Measurements from ENCODE around the gene TRPM2. TPM values are rescaled to one million over a fixed set of nuclear protein-coding genes. Genes with fewer than 3 reads are reported as not detected.

Gene TRPM2
- total and polyA plus RNA-seq, 8 donors = 1.3 to 10.3 (median 2.4) TPM

- Histone ChIP-seq H3K36me3 (peaks cover 0 to 8% (median 0%) of the 10 kb centered on the region in 4 donors), H3K9me3 (no peaks in the 10 kb centered on the region), H3K27ac (no peak overlapping the region), H3K27me3 (no peaks in the 10 kb centered on the region), H3K4me3 (no peak overlapping the region), H3K4me1 (peaks cover 7 to 23% (median 18%) of the 10 kb centered on the region in 4 donors)
- intact Hi-C loops (cut with DNase I; ENCODE audit: low total_unique reads) = no loop called here
- WGBS, 5 donors = 72 to 88% (median 80%) methylated on average over 16 to 19 of the region's 19 CpGs
- TF ChIP-seq, protein P1, sequence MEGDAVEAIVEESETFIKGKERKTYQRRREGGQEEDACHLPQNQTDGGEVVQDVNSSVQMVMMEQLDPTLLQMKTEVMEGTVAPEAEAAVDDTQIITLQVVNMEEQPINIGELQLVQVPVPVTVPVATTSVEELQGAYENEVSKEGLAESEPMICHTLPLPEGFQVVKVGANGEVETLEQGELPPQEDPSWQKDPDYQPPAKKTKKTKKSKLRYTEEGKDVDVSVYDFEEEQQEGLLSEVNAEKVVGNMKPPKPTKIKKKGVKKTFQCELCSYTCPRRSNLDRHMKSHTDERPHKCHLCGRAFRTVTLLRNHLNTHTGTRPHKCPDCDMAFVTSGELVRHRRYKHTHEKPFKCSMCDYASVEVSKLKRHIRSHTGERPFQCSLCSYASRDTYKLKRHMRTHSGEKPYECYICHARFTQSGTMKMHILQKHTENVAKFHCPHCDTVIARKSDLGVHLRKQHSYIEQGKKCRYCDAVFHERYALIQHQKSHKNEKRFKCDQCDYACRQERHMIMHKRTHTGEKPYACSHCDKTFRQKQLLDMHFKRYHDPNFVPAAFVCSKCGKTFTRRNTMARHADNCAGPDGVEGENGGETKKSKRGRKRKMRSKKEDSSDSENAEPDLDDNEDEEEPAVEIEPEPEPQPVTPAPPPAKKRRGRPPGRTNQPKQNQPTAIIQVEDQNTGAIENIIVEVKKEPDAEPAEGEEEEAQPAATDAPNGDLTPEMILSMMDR (IDR thresholded peaks at IDR 0.05) = no peak
- no peak for DNase-seq
Observed at GRCh38 chr21:44442266-44443125, 89.1 kb downstream of the TRPM2 start.

- intact Hi-C loops (cut with DNase I; ENCODE audit: low total_unique reads) = no loop called here
- TF ChIP-seq POLR2AphosphoS5 (IDR thresholded peaks at IDR 0.05) (no peak), EP300 (IDR thresholded peaks at IDR 0.05) (no peak)
- TF ChIP-seq, protein P1 (IDR thresholded peaks at IDR 0.05) = no peak
- H3K27me3 ChIP-seq = peaks cover 0 to 1% (median 0%) of the 10 kb centered on the region in 3 donors
- H3K4me1 ChIP-seq = peaks cover 0 to 14% (median 11%) of the 10 kb centered on the region in 4 donors
- H3K27ac ChIP-seq = no peak overlapping the region
- 79 to 93% (median 84%) methylated on average over 5 to 17 of the region's 17 CpGs for WGBS, 5 donors
- no peak overlapping the region for H3K4me3 ChIP-seq
- peaks cover 0 to 7% (median 0%) of the 10 kb centered on the region in 4 donors for H3K36me3 ChIP-seq
- no peaks in the 10 kb centered on the region for H3K9me3 ChIP-seq
- DNase-seq = no peak
Observed at GRCh38 chr21:44443291-44443890, 90.0 kb downstream of the TRPM2 start.

DNA sequence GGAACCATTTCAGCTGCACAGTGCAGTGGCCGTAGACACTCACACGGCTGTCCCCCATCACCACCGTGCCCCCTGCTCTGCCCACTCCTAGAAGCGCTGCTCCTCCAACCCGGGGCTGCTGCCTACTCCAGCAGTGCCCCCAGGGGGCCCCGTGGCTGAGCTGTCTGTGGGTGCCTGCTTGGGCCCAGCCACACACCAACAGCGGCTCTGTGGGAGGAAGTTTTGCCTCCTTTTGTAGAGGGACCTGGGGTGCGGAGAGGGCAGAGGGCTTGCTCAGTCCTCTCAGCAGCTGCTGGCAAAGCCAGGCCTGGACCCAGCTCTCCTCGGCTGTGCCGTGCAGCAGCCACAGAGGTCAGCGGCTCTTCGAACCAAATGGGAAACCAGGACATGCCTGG lies 90.5 kb downstream of the TRPM2 start:
- no peaks in the 10 kb centered on the region for H3K9me3 ChIP-seq
- DNase-seq = no peak
- peaks cover 0 to 6% (median 3%) of the 10 kb centered on the region in 3 donors for H3K27me3 ChIP-seq
- 77 to 89% (median 81%) methylated on average over 1 to 12 of the region's 12 CpGs for whole genome bisulfite sequencing, 5 donors
- H3K4me1 ChIP-seq = peaks cover 0 to 9% (median 7%) of the 10 kb centered on the region in 4 donors
- TF ChIP-seq POLR2A (IDR thresholded peaks at IDR 0.05) (no peak), POLR2AphosphoS5 (IDR thresholded peaks at IDR 0.05) (no peak), EP300 (IDR thresholded peaks at IDR 0.05) (no peak)
- TF ChIP-seq, protein P1 (IDR thresholded peaks at IDR 0.05) = no peak
- intact Hi-C loops (cut with DNase I; ENCODE audit: low total_unique reads) = no loop called here
- peaks cover 0 to 4% (median 0%) of the 10 kb centered on the region in 4 donors for H3K36me3 ChIP-seq
- no peak overlapping the region for H3K4me3 ChIP-seq
- no peak overlapping the region for H3K27ac ChIP-seq

DNA sequence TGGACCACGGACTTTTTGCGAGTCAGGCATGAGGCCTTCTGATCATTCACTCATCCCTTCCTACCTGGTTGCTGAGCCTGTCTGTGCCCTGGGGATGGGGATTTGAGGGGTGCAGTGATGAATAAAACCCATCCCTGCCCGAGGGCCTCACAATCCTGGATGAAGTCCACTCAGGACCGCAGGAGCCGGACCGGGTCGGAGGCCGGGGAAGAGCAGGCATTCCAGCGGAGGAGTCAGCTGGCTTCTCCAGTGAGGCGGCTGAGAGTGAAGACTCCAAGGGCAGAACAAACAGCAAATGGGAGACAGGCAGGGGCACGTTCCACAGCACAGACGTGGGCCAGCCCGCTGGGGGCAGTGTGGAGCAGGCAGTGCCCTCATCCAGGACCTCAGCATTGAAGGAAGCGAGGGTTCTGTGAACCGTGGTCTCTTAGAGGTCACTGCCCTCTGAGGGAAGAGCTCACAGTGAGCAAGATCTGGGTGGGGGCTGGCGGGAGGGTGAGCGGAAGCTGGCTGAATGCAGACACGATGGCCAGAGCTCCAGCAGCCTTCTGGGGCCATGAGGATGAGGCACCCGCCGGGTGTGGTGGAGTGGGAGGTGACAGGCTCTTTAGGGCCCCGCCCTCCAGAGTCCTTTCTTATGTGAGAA lies 91.0 kb downstream of the TRPM2 start:
- intact Hi-C loops (cut with DNase I; ENCODE audit: low total_unique reads) = no loop called here
- DNase-seq = no peak
- no peak overlapping the region for H3K4me3 ChIP-seq
- no peak overlapping the region for H3K27ac ChIP-seq
- TF ChIP-seq EP300 (IDR thresholded peaks at IDR 0.05) (no peak), POLR2A (IDR thresholded peaks at IDR 0.05) (no peak), POLR2AphosphoS5 (IDR thresholded peaks at IDR 0.05) (no peak)
- TF ChIP-seq, protein P1 (IDR thresholded peaks at IDR 0.05) = no peak
- WGBS, 5 donors = 74 to 83% (median 80%) methylated on average over 19 to 21 of the region's 21 CpGs
- no peaks in the 10 kb centered on the region for H3K9me3 ChIP-seq
- H3K4me1 ChIP-seq = peaks cover 0 to 3% (median 2%) of the 10 kb centered on the region in 4 donors
- H3K36me3 ChIP-seq = peaks cover 0 to 4% (median 0%) of the 10 kb centered on the region in 4 donors
- H3K27me3 ChIP-seq = peaks cover 0 to 9% (median 8%) of the 10 kb centered on the region in 3 donors

Measured in stomach (tissue), 9 donors.